Fibroblast of skin of abdomen (primary cell): ENCODE results near the gene VTI1B. TPM values are rescaled to one million over a fixed set of nuclear protein-coding genes. Genes with fewer than 3 reads are reported as not detected.
"Not testable (repeated sequence)": the region's sequence is repeated elsewhere in the genome, so short reads cannot be mapped to it uniquely, and the experiment has no call there.

Source experiments
- DNase-seq: peaks from one replicate; pipeline ENCODE4 v3.0.0-alpha.2; 2013
- polyA plus RNA-seq, 2 experiments: library from polyadenylated mRNA; unstranded; fragments of 120-200 nt; gene quantifications; one replicate each; pipeline ENCODE4 v1.2.1, GENCODE V29; 2013; ENCODE audit not compliant: insufficient read length in 2 of 2

Gene VTI1B
- polyA plus RNA-seq (2013, experiment 1 of 2; ENCODE audit: insufficient read length), result 124 TPM
- polyA plus RNA-seq (2013, experiment 2 of 2; ENCODE audit: insufficient read length), result 121 TPM

GRCh38 chr14:67674480-67675218 is at the start of gene VTI1B:
Gene VTI1B, minus strand, starts transcription at chr14:67674632. Its CDS starts 143 bp downstream, at chr14:67674489.
- DNase-seq, result peak; percentile 73

- DNase-seq, result peak; percentile 10
Measured at GRCh38 chr14:67722293-67722692, 47.9 kb upstream of the VTI1B start.

GRCh38 chr14:67721875-67722274 is 47.4 kb upstream of the VTI1B start:
- no peak for DNase-seq

- no peak for DNase-seq
Measured at GRCh38 chr14:67719866-67720265, 45.4 kb upstream of the VTI1B start.

GRCh38 chr14:67719385-67719784 is 45.0 kb upstream of the VTI1B start:
- not testable (repeated sequence) for DNase-seq

GRCh38 chr14:67718265-67718664 is 43.8 kb upstream of the VTI1B start:
- DNase-seq, result no peak

GRCh38 chr14:67717048-67717447 is 42.6 kb upstream of the VTI1B start:
- DNase-seq, result no peak

GRCh38 chr14:67710209-67710608 is 35.8 kb upstream of the VTI1B start:
- no peak for DNase-seq

- not testable (repeated sequence) for DNase-seq
Measured at GRCh38 chr14:67709796-67710195, 35.4 kb upstream of the VTI1B start.

- not testable (repeated sequence) for DNase-seq
Measured at GRCh38 chr14:67709346-67709745, 34.9 kb upstream of the VTI1B start.

- DNase-seq, result no peak
Measured at GRCh38 chr14:67705211-67705610, 30.8 kb upstream of the VTI1B start.

GRCh38 chr14:67704484-67705089 is 30.2 kb upstream of the VTI1B start:
- peak; percentile 41 for DNase-seq

GRCh38 chr14:67703997-67704396 is 29.6 kb upstream of the VTI1B start:
- no peak for DNase-seq

GRCh38 chr14:67701492-67701891 is 27.1 kb upstream of the VTI1B start, which contains the start of gene RDH12:
Gene RDH12, plus strand, starts transcription at chr14:67701886. Its CDS starts 20,757 bp downstream, at chr14:67722643.
- DNase-seq, result not testable (repeated sequence)

GRCh38 chr14:67698179-67698578 is 23.7 kb upstream of the VTI1B start:
- DNase-seq, result no peak

- no peak for DNase-seq
Measured at GRCh38 chr14:67697006-67697405, 22.6 kb upstream of the VTI1B start.

- peak; percentile 92 for DNase-seq
Measured at GRCh38 chr14:67695394-67695949, 21.0 kb upstream of the VTI1B start, which contains the start of gene RDH11. Gene RDH11, minus strand, starts transcription at chr14:67695764. Its CDS starts 61 bp downstream, at chr14:67695703.

GRCh38 chr14:67694791-67695393 is 20.5 kb upstream of the VTI1B start:
- peak; percentile 86 for DNase-seq

- DNase-seq, result no peak
Measured at GRCh38 chr14:67690011-67690410, 15.6 kb upstream of the VTI1B start.

- DNase-seq, result no peak
Measured at GRCh38 chr14:67683842-67684241, 9.4 kb upstream of the VTI1B start.

GRCh38 chr14:67680941-67681340 is 6.5 kb upstream of the VTI1B start:
- DNase-seq, result no peak

GRCh38 chr14:67680121-67680602 is 5.7 kb upstream of the VTI1B start:
- no peak for DNase-seq

- no peak for DNase-seq
Measured at GRCh38 chr14:67679006-67679405, 4.6 kb upstream of the VTI1B start.
